PC-3 (cell line): Measurements from ENCODE around the gene GJA3.

Experiments
- CTCF ChIP-seq: fragments of 300-600 bp; sonication (generic); conservative IDR thresholded peaks from 2 replicates; pipeline ENCODE4 v1.5.1; 2017; ENCODE audit warnings: antibody characterized with exemption, low read depth, mild to moderate bottlenecking, low read length
- EZH2 ChIP-seq: fragments of 300-600 bp; sonication (generic); IDR thresholded peaks from one replicate; pipeline ENCODE4 v1.6.1; 2017; ENCODE audit warnings: antibody characterized with exemption, mild to moderate bottlenecking, low read length; ENCODE audit not compliant: unreplicated experiment
- EZH2phosphoT487 ChIP-seq: fragments of 300-600 bp; sonication (generic); IDR thresholded peaks from 2 replicates; pipeline ENCODE4 v1.6.1; 2018; ENCODE audit warnings: mild to moderate bottlenecking, antibody characterized with exemption, low read length, borderline replicate concordance

GRCh38 chr13:20188667-20189553 lies 28.1 kb upstream of the GJA3 start:
- TF ChIP-seq CTCF (peak; percentile 31; the same call in 1 of the 2 replicates), EZH2 (no peak), EZH2phosphoT487 (no peak)
